Psoas muscle (tissue), 8 donors: Measurements from ENCODE around the gene METRNL. TPM values are rescaled to one million over a fixed set of nuclear protein-coding genes. Genes with fewer than 3 reads are reported as not detected.

Source experiments
- ATAC-seq, 4 donors: fragments of 200-7000 bp; cut with Tn5 transposase; one replicate each; pipeline ENCODE4 v1.9.1; 2020; ENCODE audit warnings: moderate library complexity in 3 of 4, mild to moderate bottlenecking in 2 of 4
- DNase-seq, 2 donors: peaks; one replicate each; pipeline ENCODE4 v3.0.0-alpha.2; 2020
- H3K27ac ChIP-seq: fragments of 200-600 bp; one replicate; pipeline ENCODE4 v1.8.0; 2022
- H3K27me3 ChIP-seq, 3 donors: fragments of 200-600 bp in 1 of 3; one replicate each; pipeline versions ENCODE4 v1.6.1 to v1.8.0; 2013 to 2022; ENCODE audit warnings: low read length in 2 of 3, mild to moderate bottlenecking in 2 of 3, moderate library complexity in 1 of 3; ENCODE audit not compliant: insufficient read depth in 3 of 3
- H3K36me3 ChIP-seq, 2 donors: fragments of 200-600 bp in 1 of 2; one replicate each; pipeline versions ENCODE4 v1.6.1 to v1.8.0; 2013 to 2022; ENCODE audit warnings: low read depth in 1 of 2, mild to moderate bottlenecking in 1 of 2, moderate library complexity in 1 of 2; ENCODE audit not compliant: insufficient read depth in 1 of 2
- H3K4me1 ChIP-seq: fragments of 200-600 bp; one replicate; pipeline ENCODE4 v1.8.0; 2022
- H3K4me3 ChIP-seq: fragments of 200-600 bp; one replicate; pipeline ENCODE4 v1.8.0; 2022; ENCODE audit warnings: mild to moderate bottlenecking
- H3K9me3 ChIP-seq: fragments of 200-600 bp; one replicate; pipeline ENCODE4 v1.8.0; 2022
- WGBS, 3 donors: extraction: QIAGEN DNeasy Blood & Tissue Kit; methylation state at CpG; one replicate each; pipeline versions ENCODE4 v1.1.6 to v1.1.7; 2013; 5-methylcytosine and 5-hydroxymethylcytosine counted together
- intact Hi-C, 2 donors: fragments of 100-400 bp; cut with DNase I; formaldehyde crosslinking; loops; one replicate each; pipeline versions ENCODE4 v1.11.0 to v1.14.2; 2022
- polyA plus RNA-seq, 3 donors: library from polyadenylated mRNA; stranded (reverse); fragments of 200-250 nt; gene quantifications; one replicate each; pipeline ENCODE4 v1.2.3, GENCODE V29; 2013
- total RNA-seq, 4 donors: library from RNA; stranded (reverse); fragmentation: NEBNext Ultra II Directional in 2 of 4; extraction: Animal tissue kit (Norgen Biotek cat#: 25700) in 2 of 4; gene quantifications; one replicate each; pipeline versions ENCODE4 v1.2.1 to v1.2.4, GENCODE V29; 2021 to 2023
- TF ChIP-seq, protein P1 (sequence below): fragments of 200-600 bp; IDR thresholded peaks from one replicate; pipeline ENCODE4 v1.8.0; 2022; ENCODE audit warnings: antibody characterized with exemption
- donor health status: healthy with polysubstance abuse.
- donor health status: DM: no; HTN: no; CAD: no; lungs with moderate emphysema.
- donor health status: Bipolar disorder and iron deficiency.
- donor health status: healthy.
- donor health status: DM: yes; HTN: yes; CAD: no.
- donor health status: DM: no; HTN: no; CAD: no.
- donor health status: DM: no; HTN: no; CAD: no.
- donor health status: DM: yes; HTN: yes; CAD: no.

Gene METRNL
- total and polyA plus RNA-seq, 7 donors: 6.7 to 81.7 (median 12.1) TPM

DNA sequence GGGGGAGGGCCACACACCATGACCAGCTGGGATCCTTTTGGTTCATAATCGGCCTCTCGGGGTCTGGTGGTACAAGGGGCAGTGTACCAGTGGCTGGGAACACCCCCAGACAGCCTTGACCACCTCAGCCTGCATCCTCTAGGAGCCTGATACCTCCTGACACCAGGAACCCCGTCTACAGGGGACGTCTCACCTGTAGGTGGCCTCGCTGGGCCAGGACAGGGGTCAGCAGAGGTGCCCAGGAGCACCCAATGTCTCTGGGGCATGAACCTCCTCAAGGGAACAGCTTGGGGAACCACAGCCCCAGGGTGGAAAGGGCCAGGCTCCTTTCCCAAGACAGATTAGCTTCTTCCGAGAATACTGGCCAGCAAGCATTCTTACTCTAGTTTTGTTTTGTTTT is 2.5 kb upstream of the METRNL start:
- Histone ChIP-seq H3K27ac (no peak overlapping the region), H3K4me3 (no peak overlapping the region), H3K36me3 (no peaks in the 10 kb centered on the region), H3K4me1 (peaks cover 7% of the 10 kb centered on the region), H3K9me3 (no peaks in the 10 kb centered on the region), H3K27me3 (peaks cover 0 to 14% (median 7%) of the 10 kb centered on the region in 3 donors)
- TF ChIP-seq, protein P1, sequence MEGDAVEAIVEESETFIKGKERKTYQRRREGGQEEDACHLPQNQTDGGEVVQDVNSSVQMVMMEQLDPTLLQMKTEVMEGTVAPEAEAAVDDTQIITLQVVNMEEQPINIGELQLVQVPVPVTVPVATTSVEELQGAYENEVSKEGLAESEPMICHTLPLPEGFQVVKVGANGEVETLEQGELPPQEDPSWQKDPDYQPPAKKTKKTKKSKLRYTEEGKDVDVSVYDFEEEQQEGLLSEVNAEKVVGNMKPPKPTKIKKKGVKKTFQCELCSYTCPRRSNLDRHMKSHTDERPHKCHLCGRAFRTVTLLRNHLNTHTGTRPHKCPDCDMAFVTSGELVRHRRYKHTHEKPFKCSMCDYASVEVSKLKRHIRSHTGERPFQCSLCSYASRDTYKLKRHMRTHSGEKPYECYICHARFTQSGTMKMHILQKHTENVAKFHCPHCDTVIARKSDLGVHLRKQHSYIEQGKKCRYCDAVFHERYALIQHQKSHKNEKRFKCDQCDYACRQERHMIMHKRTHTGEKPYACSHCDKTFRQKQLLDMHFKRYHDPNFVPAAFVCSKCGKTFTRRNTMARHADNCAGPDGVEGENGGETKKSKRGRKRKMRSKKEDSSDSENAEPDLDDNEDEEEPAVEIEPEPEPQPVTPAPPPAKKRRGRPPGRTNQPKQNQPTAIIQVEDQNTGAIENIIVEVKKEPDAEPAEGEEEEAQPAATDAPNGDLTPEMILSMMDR: peak; percentile 12
- intact Hi-C loops: loop anchor here in 1 of 2 donors (2.0 kb wide), 1 partner anchor 24 kb away; no protein-coding TSS in a partner anchor
- DNase-seq (no peak), ATAC-seq (no peak)
- 65 to 67% (median 65%) methylated on average over 6 of the region's 6 CpGs for WGBS, 3 donors

DNA sequence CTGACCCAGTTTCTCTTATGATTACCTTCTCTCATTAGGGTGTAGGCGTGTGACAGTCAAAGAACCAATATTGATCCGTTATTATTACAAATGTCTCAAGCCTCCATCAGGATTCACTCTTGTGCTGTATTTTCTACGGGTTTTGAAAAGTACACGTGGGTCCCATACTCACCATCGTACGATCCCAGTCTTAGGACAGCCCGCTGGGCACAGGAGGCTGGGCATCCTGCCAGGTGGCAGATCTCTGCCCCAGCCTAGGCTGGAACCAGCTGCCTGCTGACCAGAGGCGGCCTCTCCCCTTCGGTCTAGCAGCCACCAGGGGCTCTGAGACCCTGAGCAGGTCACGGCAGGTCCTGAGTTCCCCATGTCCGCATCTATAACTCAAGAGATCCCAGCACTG is 2.0 kb upstream of the METRNL start:
- H3K27ac ChIP-seq: no peak overlapping the region
- ATAC-seq (no peak), DNase-seq (no peak)
- TF ChIP-seq, protein P1: no peak
- H3K27me3 ChIP-seq: peaks cover 0 to 14% (median 7%) of the 10 kb centered on the region in 3 donors
- H3K4me3 ChIP-seq: no peak overlapping the region
- H3K4me1 ChIP-seq: peaks cover 7% of the 10 kb centered on the region
- intact Hi-C loops: loop anchor here in 1 of 2 donors (2.0 kb wide), 1 partner anchor 25 kb away; no protein-coding TSS in a partner anchor
- 44 to 57% (median 47%) methylated on average over 11 of the region's 11 CpGs for WGBS, 3 donors
- H3K9me3 ChIP-seq: no peaks in the 10 kb centered on the region
- H3K36me3 ChIP-seq: no peaks in the 10 kb centered on the region

DNA sequence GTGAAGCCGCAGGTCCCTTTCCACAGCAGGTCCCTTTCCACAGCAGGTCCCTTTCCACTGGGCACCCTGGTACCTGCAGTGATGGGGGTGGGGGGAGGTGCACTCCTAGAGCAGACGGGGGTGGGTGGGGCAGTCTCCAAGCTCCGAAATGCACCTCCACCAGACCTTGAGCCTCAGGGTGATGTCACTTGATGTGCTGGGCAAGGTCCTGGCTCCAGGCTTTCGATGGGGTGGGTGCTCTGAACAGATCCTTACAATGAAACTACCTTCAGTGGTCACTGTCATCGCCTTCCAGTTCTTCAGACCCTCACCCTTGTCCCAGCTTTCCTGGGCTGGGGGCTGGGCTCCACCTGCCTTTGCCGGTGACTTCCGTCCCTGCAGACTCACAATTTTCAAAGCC is 1.5 kb upstream of the METRNL start:
- intact Hi-C loops: loop anchor here in 1 of 2 donors (2.0 kb wide), 1 partner anchor 25 kb away; no protein-coding TSS in a partner anchor
- H3K27ac ChIP-seq: no peak overlapping the region
- no peaks in the 10 kb centered on the region for H3K9me3 ChIP-seq
- ATAC-seq (no peak), DNase-seq (no peak)
- no peak overlapping the region for H3K4me3 ChIP-seq
- WGBS, 3 donors: 63 to 78% (median 67%) methylated on average over 6 to 7 of the region's 7 CpGs
- H3K4me1 ChIP-seq: peaks cover 7% of the 10 kb centered on the region
- TF ChIP-seq, protein P1: no peak
- H3K27me3 ChIP-seq: peaks cover 0 to 14% (median 7%) of the 10 kb centered on the region in 3 donors
- H3K36me3 ChIP-seq: no peaks in the 10 kb centered on the region

DNA sequence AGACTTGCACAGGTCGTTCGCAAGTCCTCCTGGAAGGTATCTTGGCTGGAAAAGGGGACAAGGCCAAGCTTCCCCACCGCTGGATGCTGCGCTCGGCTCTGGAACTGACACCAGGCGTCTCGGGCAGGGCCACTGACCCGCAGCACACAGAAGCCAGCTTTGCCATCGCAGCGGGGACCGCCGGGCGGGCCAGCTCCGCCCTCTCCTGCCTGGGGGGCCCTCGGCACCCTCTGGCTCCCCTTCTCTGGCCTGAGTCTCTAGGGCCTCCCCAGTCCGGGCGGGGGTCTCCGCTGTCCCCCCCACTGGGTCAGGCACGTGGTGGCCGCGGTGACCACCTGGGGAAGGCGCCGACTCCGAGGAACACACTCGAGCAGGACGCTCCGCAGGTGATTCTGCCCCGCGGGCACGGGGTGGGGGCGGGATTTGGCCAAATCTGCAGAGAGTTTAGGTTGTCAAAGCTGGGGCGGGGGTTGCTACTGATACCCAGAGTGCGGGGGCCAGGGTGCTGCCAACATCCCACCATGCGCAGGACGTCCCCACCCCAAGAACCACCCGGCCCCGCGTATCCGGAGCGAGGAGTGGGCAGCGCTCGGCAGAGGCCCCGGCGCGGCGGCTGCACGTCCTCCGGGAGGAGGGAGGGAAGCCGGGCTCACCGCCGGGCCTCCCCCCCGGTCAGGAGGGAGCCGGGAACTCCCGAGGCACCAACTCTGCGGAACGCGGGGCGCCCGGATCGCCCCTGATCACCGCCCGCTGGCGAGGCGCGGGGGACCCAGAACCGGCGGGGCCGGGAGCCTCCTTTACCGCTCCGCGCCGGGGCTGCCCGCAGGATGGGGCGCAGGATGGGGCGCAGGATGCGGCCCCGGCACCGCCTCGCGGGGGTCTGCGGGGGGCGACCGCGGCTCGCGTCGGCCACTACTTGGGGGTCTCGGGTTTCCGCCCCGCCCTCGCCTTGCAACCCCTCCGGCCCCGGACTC is 744 bp upstream of the METRNL start:
- H3K4me1 ChIP-seq: peaks cover 7% of the 10 kb centered on the region
- H3K36me3 ChIP-seq: no peaks in the 10 kb centered on the region
- peak overlapping the region; percentile 53 for H3K27ac ChIP-seq
- TF ChIP-seq, protein P1: no peak
- H3K9me3 ChIP-seq: no peaks in the 10 kb centered on the region
- H3K4me3 ChIP-seq: peak overlapping the region; percentile 75
- intact Hi-C loops: no loop called here
- H3K27me3 ChIP-seq: peaks cover 0 to 14% (median 7%) of the 10 kb centered on the region in 3 donors
- DNase-seq: no peak
- 7 to 15% (median 11%) methylated on average over 53 to 93 of the region's 93 CpGs for WGBS, 3 donors
- ATAC-seq: peak; percentile 3 to 56 (median 44)
